WTC11 (cell line): ENCODE data around the gene SH3D19.

Source experiments
- ATF1 ChIP-seq: sonication (generic); formaldehyde crosslinking; IDR thresholded peaks from 2 replicates; pipeline ENCODE4 v1.8.1; 2023; ENCODE audit warnings: mild to moderate bottlenecking, moderate library complexity, missing genetic modification reagents
- JUN ChIP-seq: sonication (generic); formaldehyde crosslinking; IDR thresholded peaks from 2 replicates; pipeline ENCODE4 v1.8.0; 2023; ENCODE audit warnings: mild to moderate bottlenecking, missing genetic modification reagents
- MXD4 ChIP-seq: fragments of 250-450 bp; sonication (Bioruptor Pico); IDR thresholded peaks from 2 replicates; pipeline ENCODE4 v1.8.0; 2021; ENCODE audit warnings: mild to moderate bottlenecking, moderate library complexity, borderline replicate concordance
- NFYB ChIP-seq: sonication (generic); formaldehyde crosslinking; conservative IDR thresholded peaks from 2 replicates; pipeline ENCODE4 v1.8.0; 2022; ENCODE audit warnings: low read depth, missing genetic modification reagents
- ZNF263 ChIP-seq: sonication (generic); formaldehyde crosslinking; IDR thresholded peaks from 2 replicates; pipeline ENCODE4 v1.8.1; 2022; ENCODE audit warnings: low read depth, mild to moderate bottlenecking, moderate library complexity, missing genetic modification reagents
- TF ChIP-seq, protein P1 (sequence below): fragments of 200-600 bp; IDR thresholded peaks from 2 replicates; pipeline ENCODE4 v1.8.0; 2022; ENCODE audit warnings: antibody characterized with exemption

DNA sequence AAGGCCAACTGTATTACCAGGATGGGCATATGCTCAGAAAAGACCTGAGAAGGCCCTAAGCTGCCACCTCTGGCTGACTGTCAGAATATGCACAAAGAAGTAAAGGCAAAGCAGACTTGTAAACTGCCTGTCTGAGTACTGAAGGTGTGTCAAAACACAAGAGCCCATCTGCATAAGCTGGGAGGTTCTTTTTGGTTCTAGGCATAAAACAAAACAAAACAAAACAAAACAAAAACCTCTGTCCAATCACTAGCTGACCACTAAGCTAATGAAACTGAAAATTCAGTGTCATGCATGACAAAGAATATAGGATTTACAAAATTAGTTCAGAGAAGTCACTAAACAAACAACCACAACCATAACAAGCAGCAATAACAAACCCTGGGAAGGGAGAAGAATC lies 20.6 kb downstream of the SH3D19 start:
- TF ChIP-seq NFYB (CRISPR knock-in tag) (no peak), ATF1 (CRISPR knock-in tag) (no peak), JUN (CRISPR knock-in tag) (no peak), MXD4 (CRISPR knock-in tag) (no peak), ZNF263 (no peak)
- TF ChIP-seq, protein P1, sequence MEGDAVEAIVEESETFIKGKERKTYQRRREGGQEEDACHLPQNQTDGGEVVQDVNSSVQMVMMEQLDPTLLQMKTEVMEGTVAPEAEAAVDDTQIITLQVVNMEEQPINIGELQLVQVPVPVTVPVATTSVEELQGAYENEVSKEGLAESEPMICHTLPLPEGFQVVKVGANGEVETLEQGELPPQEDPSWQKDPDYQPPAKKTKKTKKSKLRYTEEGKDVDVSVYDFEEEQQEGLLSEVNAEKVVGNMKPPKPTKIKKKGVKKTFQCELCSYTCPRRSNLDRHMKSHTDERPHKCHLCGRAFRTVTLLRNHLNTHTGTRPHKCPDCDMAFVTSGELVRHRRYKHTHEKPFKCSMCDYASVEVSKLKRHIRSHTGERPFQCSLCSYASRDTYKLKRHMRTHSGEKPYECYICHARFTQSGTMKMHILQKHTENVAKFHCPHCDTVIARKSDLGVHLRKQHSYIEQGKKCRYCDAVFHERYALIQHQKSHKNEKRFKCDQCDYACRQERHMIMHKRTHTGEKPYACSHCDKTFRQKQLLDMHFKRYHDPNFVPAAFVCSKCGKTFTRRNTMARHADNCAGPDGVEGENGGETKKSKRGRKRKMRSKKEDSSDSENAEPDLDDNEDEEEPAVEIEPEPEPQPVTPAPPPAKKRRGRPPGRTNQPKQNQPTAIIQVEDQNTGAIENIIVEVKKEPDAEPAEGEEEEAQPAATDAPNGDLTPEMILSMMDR: no peak
